Hepatocyte (in vitro differentiated cells): Measurements from ENCODE around the gene FMNL2. TPM values are rescaled to one million over a fixed set of nuclear protein-coding genes. Genes with fewer than 3 reads are reported as not detected.

ENCODE experiments used
- DNase-seq: peaks from one replicate; pipeline ENCODE4 v3.0.0-alpha.2; 2016; ENCODE audit warnings: low spot score
- H2AFZ ChIP-seq: fragments of 200-600 bp; sonication (generic); 2 replicates; pipeline ENCODE4 v1.6.0; 2016; ENCODE audit warnings: antibody characterized with exemption, mild to moderate bottlenecking
- H3K27ac ChIP-seq: fragments of 200-600 bp; sonication (generic); 2 replicates; pipeline ENCODE4 v1.5.1; 2016; ENCODE audit warnings: mild to moderate bottlenecking
- H3K27me3 ChIP-seq: fragments of 200-600 bp; sonication (generic); 2 replicates; pipeline ENCODE4 v1.6.1; 2016
- H3K36me3 ChIP-seq: fragments of 200-600 bp; sonication (generic); replicated peaks from 2 replicates; pipeline ENCODE4 v1.5.1; 2016; ENCODE audit warnings: low read depth; ENCODE audit not compliant: insufficient read depth
- H3K4me1 ChIP-seq: fragments of 200-600 bp; sonication (generic); 2 replicates; pipeline ENCODE4 v1.5.1; 2016; ENCODE audit warnings: mild to moderate bottlenecking, moderate library complexity; ENCODE audit not compliant: insufficient read depth
- H3K4me2 ChIP-seq: fragments of 200-600 bp; sonication (generic); 2 replicates; pipeline ENCODE4 v1.6.0; 2016
- H3K4me3 ChIP-seq: fragments of 200-600 bp; sonication (generic); 2 replicates; pipeline ENCODE4 v1.5.1; 2016; ENCODE audit warnings: mild to moderate bottlenecking
- H3K79me2 ChIP-seq: fragments of 200-600 bp; sonication (generic); 2 replicates; pipeline ENCODE4 v1.6.0; 2017; ENCODE audit warnings: mild to moderate bottlenecking
- H3K9me2 ChIP-seq: fragments of 200-600 bp; sonication (generic); replicated peaks from 2 replicates; pipeline ENCODE4 v1.6.0; 2017; ENCODE audit warnings: mild to moderate bottlenecking; ENCODE audit not compliant: insufficient read depth
- H3K9me3 ChIP-seq: fragments of 200-600 bp; sonication (generic); 2 replicates; pipeline ENCODE4 v1.5.1; 2016; ENCODE audit warnings: low read depth, mild to moderate bottlenecking
- H4K20me1 ChIP-seq: fragments of 200-600 bp; sonication (generic); 2 replicates; pipeline ENCODE4 v1.6.0; 2016; ENCODE audit warnings: mild to moderate bottlenecking; ENCODE audit not compliant: insufficient read depth, poor library complexity, severe bottlenecking
- EZH2 ChIP-seq: fragments of 200-600 bp; sonication (generic); IDR thresholded peaks from 2 replicates; pipeline ENCODE4 v1.6.1; 2016; ENCODE audit warnings: antibody characterized with exemption, mild to moderate bottlenecking, borderline replicate concordance
- EZH2phosphoT487 ChIP-seq: fragments of 200-600 bp; sonication (generic); IDR thresholded peaks from one replicate; pipeline ENCODE4 v1.6.1; 2018; ENCODE audit warnings: antibody characterized with exemption, mild to moderate bottlenecking, low read depth, moderate library complexity; ENCODE audit not compliant: unreplicated experiment, severe bottlenecking
- WGBS: methylation state at CpG from one replicate; pipeline ENCODE4 v1.1.6; 2016; ENCODE audit warnings: low lambda C conversion rate; ENCODE audit errors: missing lambda C conversion rate; 5-methylcytosine and 5-hydroxymethylcytosine counted together
- polyA plus RNA-seq: library from polyadenylated mRNA; unstranded; fragments of >200 nt; fragmentation: Nextera tagmentation; extraction: Ambion mirVana; gene quantifications from 2 replicates; pipeline ENCODE4 v1.2.1, GENCODE V29; 2016
- total RNA-seq: library from RNA; depleted of rRNA; stranded (reverse); fragments of >200 nt; gene quantifications from 2 replicates; pipeline ENCODE4 v1.2.3, GENCODE V29; 2014
- TF ChIP-seq, protein P1 (sequence below): fragments of 200-600 bp; sonication (generic); IDR thresholded peaks from 2 replicates; pipeline ENCODE4 v1.5.1; 2016; ENCODE audit warnings: antibody characterized with exemption, mild to moderate bottlenecking; ENCODE audit not compliant: poor library complexity

The FMNL2 gene
- total and polyA plus RNA-seq, 2 experiments from 2014 or later = 11.7 to 53.6 TPM

DNA sequence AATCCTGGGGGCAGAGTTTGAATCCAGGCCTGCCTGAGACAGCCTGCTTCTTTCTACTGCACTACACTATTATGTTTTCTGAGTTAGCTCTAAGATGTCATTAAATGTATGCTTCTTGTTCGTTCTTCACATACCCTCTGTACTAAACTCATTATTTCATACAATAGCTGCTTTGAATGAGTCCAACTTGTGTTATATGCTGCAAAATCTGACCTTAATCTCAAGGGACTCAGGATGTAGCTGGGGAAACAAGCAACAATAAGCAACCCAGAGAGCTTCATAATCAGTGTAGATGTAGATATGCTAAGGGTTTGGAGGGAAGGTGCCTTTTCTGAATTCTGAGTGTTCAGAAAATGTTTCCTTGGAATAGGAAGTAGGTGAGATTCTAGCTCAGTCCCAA, 14.4 kb downstream of the FMNL2 start:
- no peak overlapping the region for H3K27ac ChIP-seq
- no peak overlapping the region for H3K4me3 ChIP-seq
- peaks cover 19% of the 10 kb centered on the region for H4K20me1 ChIP-seq
- peaks cover 94% of the 10 kb centered on the region for H3K79me2 ChIP-seq
- no peak overlapping the region for H3K4me2 ChIP-seq
- no peak for DNase-seq
- H2AFZ ChIP-seq = no peak overlapping the region
- WGBS = 100% methylated on average over 1 of the region's 1 CpG
- no peaks in the 10 kb centered on the region for H3K36me3 ChIP-seq
- H3K9me3 ChIP-seq = no peaks in the 10 kb centered on the region
- H3K9me2 ChIP-seq = no peaks in the 10 kb centered on the region
- TF ChIP-seq EZH2 (no peak), EZH2phosphoT487 (no peak)
- TF ChIP-seq, protein P1, sequence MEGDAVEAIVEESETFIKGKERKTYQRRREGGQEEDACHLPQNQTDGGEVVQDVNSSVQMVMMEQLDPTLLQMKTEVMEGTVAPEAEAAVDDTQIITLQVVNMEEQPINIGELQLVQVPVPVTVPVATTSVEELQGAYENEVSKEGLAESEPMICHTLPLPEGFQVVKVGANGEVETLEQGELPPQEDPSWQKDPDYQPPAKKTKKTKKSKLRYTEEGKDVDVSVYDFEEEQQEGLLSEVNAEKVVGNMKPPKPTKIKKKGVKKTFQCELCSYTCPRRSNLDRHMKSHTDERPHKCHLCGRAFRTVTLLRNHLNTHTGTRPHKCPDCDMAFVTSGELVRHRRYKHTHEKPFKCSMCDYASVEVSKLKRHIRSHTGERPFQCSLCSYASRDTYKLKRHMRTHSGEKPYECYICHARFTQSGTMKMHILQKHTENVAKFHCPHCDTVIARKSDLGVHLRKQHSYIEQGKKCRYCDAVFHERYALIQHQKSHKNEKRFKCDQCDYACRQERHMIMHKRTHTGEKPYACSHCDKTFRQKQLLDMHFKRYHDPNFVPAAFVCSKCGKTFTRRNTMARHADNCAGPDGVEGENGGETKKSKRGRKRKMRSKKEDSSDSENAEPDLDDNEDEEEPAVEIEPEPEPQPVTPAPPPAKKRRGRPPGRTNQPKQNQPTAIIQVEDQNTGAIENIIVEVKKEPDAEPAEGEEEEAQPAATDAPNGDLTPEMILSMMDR = no peak
- H3K4me1 ChIP-seq = peaks cover 24% of the 10 kb centered on the region
- H3K27me3 ChIP-seq = no peaks in the 10 kb centered on the region

DNA sequence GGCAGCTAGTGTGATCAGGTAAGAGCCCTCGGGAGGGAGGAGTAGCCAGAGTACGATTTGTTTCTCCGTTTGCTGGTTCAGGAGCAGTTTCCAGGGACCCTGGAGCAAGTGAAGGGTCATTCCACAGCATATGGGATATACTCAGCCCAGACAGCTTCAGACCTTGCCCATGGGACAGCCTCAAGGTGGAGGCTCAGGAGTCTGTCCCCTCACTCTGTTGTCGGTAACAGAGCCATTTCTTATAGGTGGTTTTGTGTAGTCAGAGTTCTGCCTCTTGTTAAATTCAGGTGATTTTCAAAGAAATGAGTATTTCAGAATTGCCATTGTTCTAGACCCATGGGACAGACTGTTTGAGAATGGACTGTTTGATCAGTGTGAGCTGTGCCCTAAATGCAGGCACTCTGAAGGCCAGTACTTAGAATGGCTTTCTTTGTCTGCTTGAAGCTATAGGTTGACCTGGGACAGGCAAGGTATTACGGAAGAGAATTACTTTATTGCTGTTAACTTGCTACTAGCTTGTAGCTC, 15.2 kb downstream of the FMNL2 start:
- no peak overlapping the region for H3K4me2 ChIP-seq
- peaks cover 14% of the 10 kb centered on the region for H4K20me1 ChIP-seq

DNA sequence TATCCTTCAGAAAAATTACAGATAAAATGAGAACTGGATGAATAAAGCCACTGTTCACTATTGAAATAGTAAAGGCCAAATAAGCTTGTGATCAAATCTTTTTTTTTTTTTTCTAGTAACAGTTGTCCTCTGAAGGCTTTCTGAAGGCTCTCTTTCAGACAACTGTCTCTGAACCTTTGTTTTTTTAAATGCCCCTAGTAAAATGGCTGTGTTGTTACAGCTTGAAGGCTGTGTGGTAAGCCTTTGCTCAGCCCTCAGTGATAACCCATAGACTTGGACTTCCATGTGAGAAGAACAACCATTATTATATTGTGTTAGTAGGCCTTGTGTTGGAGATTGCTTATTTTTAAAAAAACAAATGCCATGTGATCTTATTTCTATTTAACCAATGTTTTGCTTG, 17.6 kb downstream of the FMNL2 start:
- H3K79me2 ChIP-seq = peaks cover 82% of the 10 kb centered on the region
- TF ChIP-seq EZH2phosphoT487 = no peak
- TF ChIP-seq EZH2 = no peak
- TF ChIP-seq, protein P1 = no peak
- no peak overlapping the region for H3K4me2 ChIP-seq
- H3K4me3 ChIP-seq = no peak overlapping the region
- H3K9me2 ChIP-seq = no peaks in the 10 kb centered on the region
- H3K27me3 ChIP-seq = no peaks in the 10 kb centered on the region
- DNase-seq = no peak
- H3K27ac ChIP-seq = no peak overlapping the region
- H3K9me3 ChIP-seq = no peaks in the 10 kb centered on the region
- no peak overlapping the region for H2AFZ ChIP-seq
- H4K20me1 ChIP-seq = peaks cover 9% of the 10 kb centered on the region
- H3K4me1 ChIP-seq = peaks cover 28% of the 10 kb centered on the region
- no peaks in the 10 kb centered on the region for H3K36me3 ChIP-seq

More for the DNA sequence above, 15.2 kb downstream of the FMNL2 start:
- H3K79me2 ChIP-seq = peaks cover 94% of the 10 kb centered on the region
- no peaks in the 10 kb centered on the region for H3K9me3 ChIP-seq
- WGBS = 89% methylated on average over 5 of the region's 5 CpGs
- H3K27ac ChIP-seq = peak overlapping the region; percentile 53
- no peak for TF ChIP-seq EZH2
- peaks cover 28% of the 10 kb centered on the region for H3K4me1 ChIP-seq
- H3K27me3 ChIP-seq = no peaks in the 10 kb centered on the region
- no peak for DNase-seq
- no peaks in the 10 kb centered on the region for H3K36me3 ChIP-seq
- H3K9me2 ChIP-seq = no peaks in the 10 kb centered on the region
- no peak overlapping the region for H3K4me3 ChIP-seq
- no peak overlapping the region for H2AFZ ChIP-seq

DNA sequence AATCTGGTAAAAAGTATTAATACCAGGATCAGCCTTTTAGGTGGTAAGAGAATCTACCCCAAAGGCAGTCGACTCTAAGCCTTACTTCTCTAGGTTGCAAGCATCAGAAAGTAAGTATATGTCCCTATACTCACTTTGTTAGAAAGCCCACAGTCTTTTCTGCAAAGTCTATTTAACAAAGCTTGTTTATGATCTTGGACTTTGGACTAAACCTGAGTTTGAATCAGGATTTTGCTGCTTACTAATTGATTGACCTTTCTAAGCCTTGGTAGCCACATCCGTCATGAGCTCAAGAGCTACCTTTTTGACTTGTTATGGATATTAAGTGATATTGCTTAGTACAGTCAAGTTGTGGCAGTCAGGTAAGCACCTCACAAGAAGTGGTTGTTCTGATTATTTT, 18.4 kb downstream of the FMNL2 start:
- H3K79me2 ChIP-seq = peaks cover 82% of the 10 kb centered on the region

More for the DNA sequence above, 18.4 kb downstream of the FMNL2 start:
- no peaks in the 10 kb centered on the region for H3K9me2 ChIP-seq
- H3K4me1 ChIP-seq = peaks cover 28% of the 10 kb centered on the region
- TF ChIP-seq EZH2phosphoT487 (no peak), EZH2 (no peak)
- TF ChIP-seq, protein P1 = no peak
- WGBS = 77% methylated on average over 2 of the region's 2 CpGs
- DNase-seq = no peak
- H4K20me1 ChIP-seq = peaks cover 3% of the 10 kb centered on the region
- H3K27ac ChIP-seq = no peak overlapping the region
- no peaks in the 10 kb centered on the region for H3K36me3 ChIP-seq
- H2AFZ ChIP-seq = no peak overlapping the region
- H3K9me3 ChIP-seq = no peaks in the 10 kb centered on the region
- H3K4me3 ChIP-seq = no peak overlapping the region
- no peak overlapping the region for H3K4me2 ChIP-seq
- no peaks in the 10 kb centered on the region for H3K27me3 ChIP-seq
